NCI-H510A (cell line): ENCODE results near the gene MTHFD2L.

ENCODE experiments used
- DNase-seq: peaks from one replicate; lab custom pipeline; 2025; lab: John Stamatoyannopoulos, UW

MTHFD2L gene

DNA sequence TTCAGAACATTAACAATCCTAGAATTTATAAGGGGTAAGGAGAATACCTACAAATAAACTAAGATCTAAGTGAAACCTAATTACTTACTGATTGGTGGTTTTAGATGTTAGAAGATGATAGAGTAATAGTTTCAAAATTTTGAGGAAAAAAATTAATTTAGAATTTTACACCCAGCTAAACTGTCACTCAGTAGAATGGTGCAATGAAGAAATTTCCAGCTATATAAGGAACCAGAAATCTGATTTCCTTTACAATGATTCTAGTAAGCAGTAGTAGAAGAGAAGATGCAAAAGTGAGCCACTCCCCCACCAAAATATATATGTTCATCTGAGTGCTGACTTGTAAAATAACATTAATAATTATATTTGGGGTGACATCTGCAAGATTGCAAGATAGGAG lies 95.0 kb downstream of the MTHFD2L start:
- DNase-seq = no peak

GRCh38 chr4:74254386-74254785 lies 96.5 kb downstream of the MTHFD2L start:
- DNase-seq = no peak

GRCh38 chr4:74255096-74255495 lies 97.2 kb downstream of the MTHFD2L start:
- DNase-seq = no peak

DNA sequence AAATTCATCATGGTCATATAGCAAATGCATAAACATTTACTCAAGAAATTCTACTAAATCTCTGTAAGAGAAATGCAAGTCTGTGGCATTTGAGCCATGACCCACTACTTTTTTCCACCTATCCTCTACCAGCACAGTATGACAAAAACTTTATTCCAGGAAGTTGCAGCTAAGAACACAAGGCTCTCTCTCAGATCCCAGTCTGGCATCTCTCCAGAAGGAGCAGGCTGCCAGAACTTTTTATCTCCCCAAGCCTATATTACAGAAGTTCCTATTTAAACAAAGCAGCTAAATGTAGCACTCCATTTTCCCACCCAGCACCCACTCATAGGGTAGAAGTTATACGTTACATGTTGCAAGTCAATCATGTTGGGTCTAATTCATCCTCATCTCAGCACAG lies 101.0 kb downstream of the MTHFD2L start:
- DNase-seq = no peak

DNA sequence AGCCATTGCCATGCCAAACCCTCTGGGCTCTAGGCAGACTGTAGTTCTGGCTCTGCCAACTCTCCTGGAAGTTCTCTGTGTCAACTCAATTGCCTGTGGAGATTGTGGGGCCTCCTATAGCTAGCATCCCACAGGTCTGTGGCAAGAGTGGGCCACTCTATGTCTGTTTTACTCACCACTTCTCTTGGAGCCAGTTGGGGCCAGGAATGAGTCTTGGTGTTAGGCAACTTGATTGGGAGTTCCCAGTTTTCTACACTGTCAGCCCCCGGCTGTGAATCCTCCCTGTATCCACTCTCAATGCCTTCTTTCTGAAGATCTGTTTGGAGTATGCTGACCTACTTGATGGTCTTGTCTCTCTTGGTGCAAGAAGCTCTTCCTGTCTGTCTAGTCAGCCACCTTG lies 102.1 kb downstream of the MTHFD2L start:
- DNase-seq = no peak

DNA sequence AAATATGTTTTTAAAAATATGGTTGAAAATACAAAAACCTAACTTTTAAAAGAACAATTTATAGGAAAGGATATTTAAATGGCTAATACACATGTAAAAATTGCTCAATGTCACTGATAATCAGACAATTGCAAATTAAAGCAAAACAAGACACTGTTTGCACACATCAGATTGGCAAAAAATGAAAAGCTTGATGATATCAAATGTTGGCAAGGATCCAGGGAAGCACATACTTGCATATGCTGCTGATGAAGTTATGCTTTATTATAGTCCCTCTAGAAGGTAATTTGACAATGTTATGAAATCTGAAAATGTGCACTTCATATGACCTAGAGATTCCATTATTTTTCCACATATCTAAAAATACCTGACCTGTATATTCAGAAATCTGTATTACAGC lies 104.6 kb downstream of the MTHFD2L start:
- DNase-seq = peak; percentile 1

- no peak for DNase-seq
Measured at GRCh38 chr4:74263551-74263950, 105.6 kb downstream of the MTHFD2L start.

GRCh38 chr4:74266081-74266480 lies 108.2 kb downstream of the MTHFD2L start:
- DNase-seq = no peak

GRCh38 chr4:74267998-74268606 lies 110.2 kb downstream of the MTHFD2L start:
- DNase-seq = no peak

GRCh38 chr4:74268643-74269042 lies 110.7 kb downstream of the MTHFD2L start:
- no peak for DNase-seq

GRCh38 chr4:74278490-74278889 lies 120.6 kb downstream of the MTHFD2L start:
- no peak for DNase-seq

DNA sequence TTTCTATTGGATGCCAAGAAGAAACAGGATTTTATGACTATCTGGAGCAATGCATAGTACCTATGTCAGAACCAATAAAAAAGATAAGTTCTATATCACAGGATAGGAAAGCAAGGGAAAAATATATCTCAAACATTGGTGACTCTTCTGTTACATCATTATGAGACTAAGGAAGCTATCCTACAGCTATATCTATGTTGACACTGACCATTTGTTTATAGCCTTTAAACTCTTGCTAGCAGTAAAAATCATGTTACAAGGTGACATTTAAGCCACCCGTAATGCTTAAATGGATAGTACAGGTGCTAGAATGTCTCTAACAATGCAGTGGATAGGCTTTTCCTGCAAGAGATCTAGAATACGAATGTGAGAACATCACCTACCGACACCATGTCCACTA lies 121.8 kb downstream of the MTHFD2L start:
- DNase-seq = no peak

DNA sequence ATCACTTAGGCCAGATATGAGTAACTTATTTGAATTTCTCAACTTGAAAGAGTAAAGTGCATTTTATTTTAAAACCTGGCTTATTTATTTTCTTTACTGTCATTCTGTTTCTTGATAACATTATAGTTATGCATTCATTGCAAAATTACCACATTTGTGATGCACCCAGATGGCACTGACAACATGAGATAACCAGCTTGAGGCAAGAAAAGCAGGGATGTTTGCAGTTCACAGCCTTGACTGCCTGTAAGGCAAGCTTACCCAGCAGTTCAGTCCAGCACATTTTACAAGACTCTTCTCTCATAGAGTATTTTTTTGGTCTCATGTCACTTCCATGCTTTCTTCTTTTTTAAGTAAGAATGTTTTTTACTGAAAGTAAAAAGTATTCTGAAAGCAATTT lies 125.0 kb downstream of the MTHFD2L start:
- no peak for DNase-seq

DNA sequence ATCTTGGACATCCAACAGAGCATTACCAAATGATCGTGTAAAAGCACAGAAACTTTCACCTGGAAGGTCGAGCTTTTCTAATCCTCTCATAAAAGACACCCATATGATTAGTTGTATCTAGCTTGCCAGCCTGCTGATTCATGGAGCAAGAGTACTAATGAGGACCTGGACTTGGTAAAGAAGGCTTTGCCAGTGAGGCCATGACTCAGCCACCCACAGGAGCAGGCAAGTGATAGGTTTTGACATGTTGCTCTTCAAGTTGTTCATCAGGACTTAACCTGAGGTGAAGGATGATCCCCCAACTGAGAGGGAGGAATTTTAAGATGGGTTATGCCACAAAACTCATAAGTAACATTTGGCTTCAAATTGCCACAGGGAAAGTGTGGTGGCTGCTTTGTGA lies 125.7 kb downstream of the MTHFD2L start:
- no peak for DNase-seq

DNA sequence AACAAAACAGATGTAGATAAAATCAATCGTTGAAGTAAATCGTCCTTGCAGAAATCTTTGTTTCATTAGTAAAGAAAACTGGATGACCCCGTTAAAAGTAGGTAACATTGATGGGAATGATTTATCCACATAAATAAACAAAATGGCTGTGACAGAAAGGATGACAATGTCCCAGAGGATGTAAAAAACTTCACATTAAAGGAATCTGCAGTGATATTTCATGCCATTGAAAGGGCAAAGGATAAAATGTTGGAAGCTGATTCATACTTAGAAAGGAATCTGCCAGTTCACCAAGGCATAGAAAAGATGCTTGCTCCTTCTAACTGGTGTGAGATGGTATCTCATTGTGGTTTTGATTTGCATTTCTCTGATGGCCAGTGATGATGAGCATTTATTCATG lies 126.1 kb downstream of the MTHFD2L start:
- DNase-seq = no peak

DNA sequence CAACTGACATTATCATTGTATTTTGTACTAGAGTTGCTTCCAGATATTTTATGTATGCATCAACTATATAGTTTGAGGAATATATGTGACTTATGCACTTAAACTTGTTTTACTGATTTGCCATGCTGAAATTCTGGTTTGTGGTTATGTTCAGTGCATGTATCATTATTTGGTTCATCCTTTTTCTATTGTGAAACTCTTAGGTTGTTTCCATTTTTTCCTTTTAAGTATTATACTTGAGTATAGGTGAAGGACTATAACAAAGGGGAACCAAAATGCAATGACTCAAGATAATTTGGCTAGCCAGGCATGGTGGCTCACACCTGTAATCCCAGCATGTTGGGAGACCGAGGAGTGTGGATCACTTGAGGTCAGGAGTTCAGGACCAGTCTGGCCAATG lies 129.2 kb downstream of the MTHFD2L start:
- DNase-seq = no peak

DNA sequence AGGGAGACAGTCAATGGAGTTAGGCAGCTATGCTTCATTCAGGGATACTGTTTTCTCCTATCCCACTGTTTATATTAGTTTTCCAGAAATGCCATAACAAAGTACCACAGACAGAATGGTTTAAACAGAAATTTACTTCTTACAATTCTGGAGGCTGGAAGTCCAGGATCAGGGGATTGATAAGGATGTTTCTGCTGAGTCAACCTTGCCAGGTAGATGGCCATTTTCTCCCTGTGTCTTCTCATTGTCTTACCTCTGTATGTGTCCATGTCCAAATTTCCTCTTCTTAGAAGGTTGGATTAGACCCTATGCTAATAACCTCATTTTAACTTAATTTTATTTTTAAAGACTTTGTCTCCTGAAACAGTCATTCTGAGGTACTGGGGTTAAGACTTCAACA lies 129.9 kb downstream of the MTHFD2L start:
- no peak for DNase-seq

DNA sequence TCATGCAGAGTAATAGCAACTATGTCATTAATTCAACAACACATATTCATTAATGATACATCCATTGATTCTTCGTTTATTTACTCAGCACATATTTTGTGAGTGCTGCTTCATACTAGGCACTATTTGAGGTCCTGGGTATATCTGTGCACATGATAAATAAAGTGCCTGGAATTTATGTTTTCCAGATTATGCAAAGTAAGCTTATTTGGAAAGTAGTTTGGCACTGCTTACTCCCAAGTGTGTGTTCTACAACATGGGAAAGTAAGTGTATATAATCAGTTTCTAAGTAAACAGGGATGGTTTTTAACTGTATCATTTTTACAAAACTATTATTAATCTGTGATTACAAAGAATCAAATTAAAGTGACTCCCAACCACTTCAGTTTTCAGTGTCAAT lies 133.6 kb downstream of the MTHFD2L start:
- no peak for DNase-seq

GRCh38 chr4:74292111-74292870 lies 134.4 kb downstream of the MTHFD2L start:
- no peak for DNase-seq

DNA sequence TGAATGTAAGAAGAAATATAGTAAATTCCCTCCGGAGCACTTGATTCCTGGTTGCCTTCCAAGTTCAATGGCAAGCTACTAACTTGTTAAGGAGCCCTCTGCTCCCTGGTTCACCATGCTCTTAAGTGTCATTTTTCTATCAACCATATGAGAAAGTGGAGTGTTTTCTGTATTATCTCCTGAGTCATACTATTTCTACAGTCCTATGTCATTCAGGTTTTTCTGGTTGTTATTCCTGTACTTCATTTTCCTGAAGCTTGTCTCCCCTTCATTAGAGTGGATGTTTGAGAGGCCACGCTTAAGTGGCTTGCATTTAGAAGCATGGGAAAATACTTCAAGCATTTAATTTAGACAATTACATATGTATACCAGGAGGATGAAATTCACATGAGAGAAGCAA lies 135.6 kb downstream of the MTHFD2L start:
- DNase-seq = peak; percentile 55

- DNase-seq = no peak
Measured at GRCh38 chr4:74294681-74295080, 136.8 kb downstream of the MTHFD2L start.

DNA sequence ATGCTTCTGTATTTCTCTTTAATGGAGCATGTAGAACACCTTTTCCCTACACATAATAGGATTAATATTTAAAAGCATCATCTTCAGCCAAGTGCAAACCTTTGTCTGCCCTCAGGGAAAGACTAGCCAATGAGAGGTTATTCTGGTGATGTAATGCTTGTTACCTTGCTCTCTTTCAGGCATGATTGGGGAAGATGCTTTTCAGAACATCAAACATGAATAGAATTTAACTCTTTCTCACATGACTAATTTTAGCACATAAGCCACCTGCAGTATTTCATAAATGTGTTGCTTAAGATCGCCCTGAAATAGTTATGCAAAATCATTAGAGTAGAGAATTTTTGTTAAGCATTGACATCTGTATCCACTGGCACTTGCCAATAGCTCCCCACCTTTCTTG lies 139.6 kb downstream of the MTHFD2L start:
- no peak for DNase-seq

- DNase-seq = no peak
Measured at GRCh38 chr4:74304095-74304625, 146.2 kb downstream of the MTHFD2L start.

- DNase-seq = no peak
Measured at GRCh38 chr4:74305000-74305399, 147.1 kb downstream of the MTHFD2L start.
